ENCODE measurements around the gene FBXO30.

GRCh38 chr6:145818796-145819195 is 4.2 kb upstream of the FBXO30 start:
- TF ChIP-seq, protein P1, sequence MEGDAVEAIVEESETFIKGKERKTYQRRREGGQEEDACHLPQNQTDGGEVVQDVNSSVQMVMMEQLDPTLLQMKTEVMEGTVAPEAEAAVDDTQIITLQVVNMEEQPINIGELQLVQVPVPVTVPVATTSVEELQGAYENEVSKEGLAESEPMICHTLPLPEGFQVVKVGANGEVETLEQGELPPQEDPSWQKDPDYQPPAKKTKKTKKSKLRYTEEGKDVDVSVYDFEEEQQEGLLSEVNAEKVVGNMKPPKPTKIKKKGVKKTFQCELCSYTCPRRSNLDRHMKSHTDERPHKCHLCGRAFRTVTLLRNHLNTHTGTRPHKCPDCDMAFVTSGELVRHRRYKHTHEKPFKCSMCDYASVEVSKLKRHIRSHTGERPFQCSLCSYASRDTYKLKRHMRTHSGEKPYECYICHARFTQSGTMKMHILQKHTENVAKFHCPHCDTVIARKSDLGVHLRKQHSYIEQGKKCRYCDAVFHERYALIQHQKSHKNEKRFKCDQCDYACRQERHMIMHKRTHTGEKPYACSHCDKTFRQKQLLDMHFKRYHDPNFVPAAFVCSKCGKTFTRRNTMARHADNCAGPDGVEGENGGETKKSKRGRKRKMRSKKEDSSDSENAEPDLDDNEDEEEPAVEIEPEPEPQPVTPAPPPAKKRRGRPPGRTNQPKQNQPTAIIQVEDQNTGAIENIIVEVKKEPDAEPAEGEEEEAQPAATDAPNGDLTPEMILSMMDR (IDR thresholded peaks at IDR 0.05), result no peak
- no peak for TF ChIP-seq POLR2A (IDR thresholded peaks at IDR 0.05)

Data from Peyer's patch (tissue), 4 donors.